A673 (cell line): ENCODE results near the gene CXCR6. TPM values are rescaled to one million over a fixed set of nuclear protein-coding genes. Genes with fewer than 3 reads are reported as not detected.
"Not testable (repeated sequence)": the region's sequence is repeated elsewhere in the genome, so short reads cannot be mapped to it uniquely, and the experiment has no call there.

Experiments
- BruUV-seq: library from RNA; stranded (reverse); fragments of 400-500 nt; replicated peaks from 2 replicates; lab custom pipeline; 2021; lab: Mats Ljungman, UMichigan
- CTCF ChIA-PET: fragments of 300-600 bp; sonication (Branson Sonifier 250); formaldehyde crosslinking; loops from one replicate; lab custom pipeline; 2022; ENCODE audit warnings: antibody characterized with exemption; lab: Charles Lee
- POLR2A ChIA-PET: fragments of 300-600 bp; sonication (Branson Sonifier 250); formaldehyde crosslinking; loops from one replicate; lab custom pipeline; 2022; ENCODE audit warnings: antibody characterized with exemption; ENCODE audit not compliant: low non-redundant PET; lab: Charles Lee
- DNase-seq: peaks from one replicate; pipeline ENCODE4 v3.0.0-alpha.2; 2015; ENCODE audit warnings: low spot score
- H3K27ac ChIP-seq: fragments of 200-600 bp; sonication (generic); 2 replicates; pipeline ENCODE4 v1.5.1; 2016; ENCODE audit warnings: mixed run types, low read depth, mild to moderate bottlenecking, mixed read lengths, antibody characterized with exemption, low read length; ENCODE audit not compliant: poor library complexity, severe bottlenecking
- H3K27me3 ChIP-seq: fragments of 200-600 bp; sonication (generic); replicated peaks from 2 replicates; pipeline ENCODE4 v1.6.1; 2017; ENCODE audit warnings: mixed run types, low read depth, mild to moderate bottlenecking, mixed read lengths, antibody characterized with exemption, low read length; ENCODE audit not compliant: insufficient read depth, poor library complexity
- H3K36me3 ChIP-seq: fragments of 200-600 bp; sonication (generic); 2 replicates; pipeline ENCODE4 v1.6.1; 2016; ENCODE audit warnings: mixed run types, mild to moderate bottlenecking, mixed read lengths, antibody characterized with exemption, low read length; ENCODE audit not compliant: insufficient read depth, poor library complexity, severe bottlenecking
- H3K4me1 ChIP-seq: fragments of 200-600 bp; sonication (generic); 2 replicates; pipeline ENCODE4 v1.6.1; 2017; ENCODE audit warnings: mixed run types, mild to moderate bottlenecking, mixed read lengths, antibody characterized with exemption, low read length; ENCODE audit not compliant: insufficient read depth, poor library complexity, severe bottlenecking
- H3K4me3 ChIP-seq: fragments of 200-600 bp; sonication (generic); 2 replicates; pipeline ENCODE4 v1.5.1; 2016; ENCODE audit warnings: low read depth, mixed run types, mild to moderate bottlenecking, mixed read lengths, low read length; ENCODE audit not compliant: poor library complexity, severe bottlenecking
- H3K9me3 ChIP-seq: fragments of 200-600 bp; sonication (generic); 2 replicates; pipeline ENCODE4 v1.6.1; 2016; ENCODE audit warnings: mixed run types, low read depth, mild to moderate bottlenecking, mixed read lengths, antibody characterized with exemption, low read length; ENCODE audit not compliant: poor library complexity, severe bottlenecking
- EZH2 ChIP-seq: fragments of 200-600 bp; sonication (generic); IDR thresholded peaks from 2 replicates; pipeline ENCODE4 v1.6.1; 2017; ENCODE audit warnings: borderline replicate concordance, low read depth, mild to moderate bottlenecking, mixed read lengths, antibody characterized with exemption, low read length; ENCODE audit not compliant: poor library complexity, severe bottlenecking
- intact Hi-C: fragments of 100-400 bp; cut with micrococcal nuclease; formaldehyde crosslinking; loops from one replicate; pipeline ENCODE4 v1.10.0; 2022; ENCODE audit not compliant: unreplicated experiment
- total RNA-seq: library from RNA; stranded (reverse); gene quantifications from 2 replicates; pipeline ENCODE4 v1.2.3, GENCODE V29; 2021
- TF ChIP-seq, protein P1 (sequence below): fragments of 300-800, 200-600 bp; sonication (generic); conservative IDR thresholded peaks from 2 replicates; pipeline ENCODE4 v1.5.1; 2017; ENCODE audit warnings: low read depth, mild to moderate bottlenecking, antibody characterized with exemption, low read length, moderate library complexity, mixed read lengths

Gene CXCR6
- total RNA-seq, 1 experiment from 2014 or later = not detected

DNA sequence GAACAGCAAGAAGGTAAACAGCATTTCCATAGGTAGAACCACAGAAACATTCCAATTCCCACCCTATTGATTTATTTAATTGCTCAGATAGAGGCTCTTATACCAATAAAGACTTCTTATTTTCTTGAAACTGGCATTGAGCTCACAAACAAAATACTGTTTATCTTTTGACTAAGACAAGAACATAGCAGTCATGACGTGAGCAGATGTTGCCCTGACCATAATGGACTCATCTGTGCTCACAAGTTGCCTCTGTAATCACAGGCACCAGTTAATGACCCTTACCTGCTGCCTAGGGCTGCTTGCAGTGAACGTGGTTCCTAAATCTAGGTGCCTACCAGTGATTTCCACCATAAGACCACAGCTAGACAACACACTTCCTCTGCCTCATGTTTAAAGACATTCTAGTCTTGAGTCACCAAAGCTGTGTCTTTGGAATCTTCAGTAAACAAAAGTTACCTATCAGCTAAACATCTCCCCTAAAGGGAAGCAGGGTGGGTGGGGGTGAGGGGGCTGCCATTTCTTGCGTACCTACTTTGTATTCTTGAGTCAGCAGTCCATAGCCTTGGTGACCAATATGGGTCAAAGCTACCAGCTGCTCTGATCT is 50.3 kb downstream of the CXCR6 start:
- ChIA-PET POLR2A (no interaction called here), CTCF (interaction anchor here (0.6 kb wide), 1 partner anchor 303 kb away, joined by 3 read pairs; no protein-coding TSS in a partner anchor)
- DNase-seq = no peak
- no TSS peak for BruUV-seq
- no peaks in the 10 kb centered on the region for H3K9me3 ChIP-seq
- no peak overlapping the region for H3K27ac ChIP-seq
- TF ChIP-seq, protein P1, sequence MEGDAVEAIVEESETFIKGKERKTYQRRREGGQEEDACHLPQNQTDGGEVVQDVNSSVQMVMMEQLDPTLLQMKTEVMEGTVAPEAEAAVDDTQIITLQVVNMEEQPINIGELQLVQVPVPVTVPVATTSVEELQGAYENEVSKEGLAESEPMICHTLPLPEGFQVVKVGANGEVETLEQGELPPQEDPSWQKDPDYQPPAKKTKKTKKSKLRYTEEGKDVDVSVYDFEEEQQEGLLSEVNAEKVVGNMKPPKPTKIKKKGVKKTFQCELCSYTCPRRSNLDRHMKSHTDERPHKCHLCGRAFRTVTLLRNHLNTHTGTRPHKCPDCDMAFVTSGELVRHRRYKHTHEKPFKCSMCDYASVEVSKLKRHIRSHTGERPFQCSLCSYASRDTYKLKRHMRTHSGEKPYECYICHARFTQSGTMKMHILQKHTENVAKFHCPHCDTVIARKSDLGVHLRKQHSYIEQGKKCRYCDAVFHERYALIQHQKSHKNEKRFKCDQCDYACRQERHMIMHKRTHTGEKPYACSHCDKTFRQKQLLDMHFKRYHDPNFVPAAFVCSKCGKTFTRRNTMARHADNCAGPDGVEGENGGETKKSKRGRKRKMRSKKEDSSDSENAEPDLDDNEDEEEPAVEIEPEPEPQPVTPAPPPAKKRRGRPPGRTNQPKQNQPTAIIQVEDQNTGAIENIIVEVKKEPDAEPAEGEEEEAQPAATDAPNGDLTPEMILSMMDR = no peak
- no peak for TF ChIP-seq EZH2
- no peaks in the 10 kb centered on the region for H3K4me1 ChIP-seq
- intact Hi-C loops = no loop called here
- H3K27me3 ChIP-seq = no peaks in the 10 kb centered on the region
- H3K36me3 ChIP-seq = no peaks in the 10 kb centered on the region
- no peak overlapping the region for H3K4me3 ChIP-seq

DNA sequence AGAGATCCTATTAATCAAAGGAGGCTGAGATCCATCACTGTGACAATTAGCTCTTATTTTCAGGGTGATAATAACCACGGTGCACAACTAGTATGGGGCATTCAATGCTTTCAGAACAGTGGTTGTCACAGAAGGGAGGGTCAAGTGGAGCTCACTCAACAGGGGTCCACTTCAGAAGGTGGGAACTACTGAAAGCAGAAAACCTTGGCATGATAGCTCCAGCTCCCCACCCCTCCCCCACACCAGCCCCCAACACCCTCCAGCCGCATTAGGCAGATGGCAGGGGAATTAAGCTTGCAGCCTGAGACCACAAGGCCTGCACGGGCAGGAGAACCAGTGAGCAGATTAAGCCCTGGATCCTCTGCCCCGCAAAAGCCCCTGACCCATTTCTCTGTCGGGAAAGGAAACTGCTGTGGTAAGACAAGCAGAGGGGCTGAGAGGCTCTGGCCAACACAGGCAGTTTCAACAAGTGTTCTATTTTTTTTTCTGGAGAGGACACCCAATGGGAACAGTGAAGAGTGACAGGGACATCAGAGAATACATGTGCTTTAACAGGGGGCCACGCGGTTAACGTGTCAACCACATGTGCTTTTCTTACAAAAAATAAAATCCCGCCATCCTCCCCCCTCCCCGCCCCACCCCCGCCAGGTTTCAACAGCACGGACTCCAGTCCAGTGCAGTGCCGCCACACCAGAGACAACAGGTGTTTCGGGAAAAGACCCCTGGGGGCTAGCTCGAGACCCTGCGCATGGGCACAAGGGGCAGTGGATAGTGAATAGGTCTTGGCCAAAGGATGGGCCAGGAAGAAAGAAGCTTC is 51.4 kb downstream of the CXCR6 start:
- Histone ChIP-seq H3K4me3 (peak overlapping the region; percentile 66), H3K4me1 (no peaks in the 10 kb centered on the region), H3K36me3 (no peaks in the 10 kb centered on the region), H3K27me3 (no peaks in the 10 kb centered on the region), H3K9me3 (no peaks in the 10 kb centered on the region), H3K27ac (no peak overlapping the region)
- BruUV-seq = no TSS peak
- CTCF ChIA-PET = no interaction called here
- DNase-seq = no peak
- POLR2A ChIA-PET = no interaction called here
- intact Hi-C loops = no loop called here
- no peak for TF ChIP-seq EZH2
- TF ChIP-seq, protein P1 = no peak

DNA sequence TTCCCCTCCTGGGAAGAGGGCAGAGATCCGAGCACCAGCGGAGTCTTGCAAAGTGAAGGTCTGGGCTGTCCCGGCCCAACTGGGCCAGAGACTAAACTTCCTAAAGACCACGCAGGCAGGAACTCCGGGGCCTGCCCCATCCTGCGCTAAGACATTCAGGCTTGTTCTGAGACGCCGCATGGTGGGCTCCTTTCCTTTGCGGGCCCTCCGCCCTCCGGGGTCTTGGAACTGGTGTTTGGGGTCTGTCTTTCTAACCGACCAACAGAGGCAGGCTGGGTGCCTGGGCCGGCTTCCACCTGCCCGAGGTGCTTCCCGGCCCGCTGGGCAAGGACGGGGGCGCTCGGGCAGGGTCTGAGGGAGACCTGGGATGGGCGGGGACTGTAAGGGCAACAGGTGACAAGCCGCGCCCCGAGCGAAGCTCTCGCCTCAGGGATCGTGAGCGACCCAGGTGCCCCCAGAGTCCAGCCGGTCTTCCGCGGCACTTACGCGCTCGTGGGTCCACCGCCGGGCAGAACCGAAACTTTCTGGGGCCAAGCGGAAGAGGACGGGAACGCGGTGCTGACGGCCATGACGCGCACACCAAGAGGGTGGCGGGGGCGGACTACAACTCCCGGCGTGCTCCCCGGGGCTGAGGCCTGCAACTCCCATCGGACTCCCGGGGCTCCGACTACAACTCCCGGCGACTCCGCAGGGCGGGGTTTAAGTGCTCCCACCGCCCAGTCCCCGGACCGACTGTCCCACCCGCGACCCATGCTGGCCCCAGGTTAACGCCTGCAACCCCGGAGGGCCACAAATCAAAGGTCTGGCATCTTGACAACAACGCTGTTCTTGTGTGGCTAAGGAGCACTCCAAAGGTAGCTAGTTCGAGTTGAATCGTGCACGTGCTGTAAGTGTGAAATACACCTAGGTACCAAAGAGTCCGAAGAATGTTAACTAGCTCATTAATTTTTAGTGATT is 52.2 kb downstream of the CXCR6 start, which contains the start of gene FYCO1:
Gene FYCO1, minus strand, starts transcription at position 589 of the 957 bp plus-strand sequence. CDS start 10,914 bp downstream, outside the sequence.
- no peaks in the 10 kb centered on the region for H3K27me3 ChIP-seq
- no peaks in the 10 kb centered on the region for H3K36me3 ChIP-seq
- peak; percentile 86 for DNase-seq
- BruUV-seq = TSS peak; percentile 67
- no peaks in the 10 kb centered on the region for H3K9me3 ChIP-seq
- ChIA-PET CTCF (no interaction called here), POLR2A (no interaction called here)
- peak within 1 kb of the TSS; percentile 66 for H3K27ac ChIP-seq
- no peak for TF ChIP-seq EZH2
- TF ChIP-seq, protein P1 = no peak
- intact Hi-C loops = no loop called here
- H3K4me3 ChIP-seq = peak within 1 kb of the TSS; percentile 66
- no peaks in the 10 kb centered on the region for H3K4me1 ChIP-seq

DNA sequence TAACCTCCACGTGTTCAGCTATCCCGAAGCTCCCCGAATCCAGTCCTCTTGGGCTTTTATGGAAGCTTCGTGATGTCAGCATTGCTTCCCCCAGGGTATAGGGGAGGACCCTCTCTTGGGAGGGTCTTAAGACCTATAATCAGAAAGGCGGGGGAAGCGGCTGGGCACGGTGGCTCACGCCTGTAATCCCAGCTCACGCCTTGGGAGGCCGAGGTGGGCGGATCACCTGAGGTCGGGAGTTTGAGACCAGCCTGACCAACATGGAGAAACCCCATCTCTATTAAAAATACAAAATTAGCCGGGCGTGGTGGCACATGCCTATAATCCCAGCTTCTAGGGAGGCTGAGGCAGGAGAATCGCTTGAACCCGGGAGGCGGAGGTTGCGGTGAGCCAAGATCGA is 54.2 kb downstream of the CXCR6 start:
- H3K9me3 ChIP-seq, H3K4me1 ChIP-seq, H3K27me3 ChIP-seq, DNase-seq, intact Hi-C loops, H3K36me3 ChIP-seq, POLR2A ChIA-PET, H3K27ac ChIP-seq, H3K4me3 ChIP-seq, CTCF ChIA-PET, BruUV-seq: not testable (repeated sequence)
